Stimulated activated CD4-positive, alpha-beta T cell treated with anti-CD3 and anti-CD28 coated beads, Interleukin-15, amount 100 ng/mL, for 48 hours (primary cell): ENCODE results near the gene ACE.
"Not testable (repeated sequence)": the region's sequence is repeated elsewhere in the genome, so short reads cannot be mapped to it uniquely, and the experiment has no call there.

ENCODE experiments used
- DNase-seq, 2 donors: peaks; one replicate each; pipeline ENCODE4 v3.0.0-alpha.2; 2020; ENCODE audit warnings: low read depth in 2 of 2

The ACE gene

DNA sequence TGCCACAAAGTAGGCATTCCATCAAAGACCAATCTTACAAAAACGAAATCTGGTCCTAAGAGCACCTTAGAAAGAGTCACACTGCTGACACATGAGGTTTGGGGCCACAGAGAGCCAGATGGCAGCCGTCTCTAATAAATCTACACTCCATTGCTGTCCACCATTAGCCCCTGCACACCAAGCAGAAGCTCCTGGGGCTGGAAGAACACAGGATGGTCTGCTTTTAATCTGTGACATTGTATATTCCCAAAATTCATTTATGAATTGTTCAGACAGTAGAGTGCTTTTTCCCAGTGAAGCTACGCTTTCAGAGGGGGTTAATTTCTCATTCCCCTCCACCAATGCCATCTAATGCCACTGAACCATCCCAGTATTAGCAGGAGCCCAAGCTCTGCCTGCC is 32.4 kb upstream of the ACE start:
- no peak for DNase-seq

DNA sequence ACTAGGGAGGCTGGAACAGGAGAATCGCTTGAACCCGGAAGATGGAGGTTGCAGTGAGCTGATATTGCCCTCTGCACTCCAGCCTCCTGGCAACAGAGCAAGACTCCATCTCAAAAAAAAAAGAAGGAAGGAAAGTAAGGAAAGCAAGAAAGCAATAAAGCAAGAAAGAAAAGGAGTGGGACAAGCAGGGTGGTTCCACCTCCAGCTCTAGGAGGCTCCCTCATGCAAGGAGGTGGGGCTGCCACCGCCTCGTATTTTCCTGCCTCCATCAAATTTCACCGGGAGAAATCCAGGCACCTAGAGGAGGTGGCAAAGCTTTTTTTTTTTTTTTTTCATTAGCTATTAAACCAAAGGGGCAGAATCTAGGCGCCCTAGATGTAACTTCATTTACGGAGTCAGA is 31.8 kb upstream of the ACE start:
- no peak for DNase-seq

DNA sequence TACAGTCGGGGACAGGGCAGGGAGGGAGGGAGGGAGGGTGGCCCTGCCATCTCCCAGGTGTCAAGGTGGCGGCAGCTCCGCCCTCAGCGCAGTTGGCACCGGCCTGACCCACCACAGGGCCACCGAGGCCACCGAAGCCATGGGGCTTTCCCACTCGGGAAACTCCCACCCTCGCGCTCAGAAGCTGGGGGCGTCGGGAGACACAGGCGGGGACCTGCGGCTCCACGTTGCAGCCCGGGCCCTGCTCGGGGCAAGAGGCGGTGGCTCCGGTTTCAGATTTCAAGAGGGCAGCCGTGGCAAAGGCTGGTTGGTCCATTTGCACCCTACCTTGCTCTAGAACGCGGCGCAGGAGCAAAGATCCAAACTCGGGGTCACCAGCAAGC is 31.3 kb upstream of the ACE start:
- DNase-seq: no peak

DNA sequence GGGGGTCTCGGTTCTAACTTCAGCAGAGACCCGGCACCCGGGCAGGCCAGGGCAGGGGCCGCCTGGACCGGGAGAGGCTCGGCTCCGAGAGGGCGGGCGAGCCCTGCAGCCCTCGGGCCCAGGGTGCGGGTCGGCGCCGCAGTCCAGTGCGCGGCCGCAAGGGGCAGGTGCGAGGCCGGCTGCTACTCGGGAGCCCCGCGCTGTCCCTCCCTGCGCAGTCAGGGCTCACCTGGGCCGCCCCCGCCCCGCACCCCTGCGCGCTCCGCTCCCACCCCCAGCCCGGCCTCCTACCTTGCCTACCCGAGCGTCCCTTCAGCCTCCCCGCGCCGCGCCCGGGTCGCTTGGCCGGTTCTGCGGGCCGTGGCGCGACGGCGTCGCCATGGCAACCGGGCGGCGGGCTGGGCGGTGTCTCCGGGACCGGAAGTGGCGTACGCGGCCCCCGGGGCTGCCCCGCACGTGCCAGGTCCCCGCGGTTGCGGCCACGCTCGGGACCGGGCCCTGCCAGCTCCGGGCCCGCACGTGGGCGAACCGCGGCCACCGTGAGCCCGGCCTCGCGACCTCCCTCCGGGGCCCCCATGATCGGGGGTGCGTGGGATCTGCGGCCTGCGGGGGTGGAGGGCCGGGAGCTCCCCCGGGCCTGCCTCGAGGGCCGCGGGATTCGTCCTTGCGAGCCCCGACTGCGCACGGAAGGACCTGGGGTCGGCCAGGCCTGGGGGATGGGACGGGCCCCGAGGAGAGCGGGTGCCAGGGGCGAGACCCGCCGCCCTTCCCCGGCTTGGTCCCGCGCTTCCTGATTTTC is 30.7 kb upstream of the ACE start, which contains the start of gene CYB561:
CYB561 (minus strand) TSS at position 353 of the 799 bp plus-strand sequence. CDS start 8,759 bp downstream, outside the sequence.
- DNase-seq: peak; percentile 40 to 60

DNA sequence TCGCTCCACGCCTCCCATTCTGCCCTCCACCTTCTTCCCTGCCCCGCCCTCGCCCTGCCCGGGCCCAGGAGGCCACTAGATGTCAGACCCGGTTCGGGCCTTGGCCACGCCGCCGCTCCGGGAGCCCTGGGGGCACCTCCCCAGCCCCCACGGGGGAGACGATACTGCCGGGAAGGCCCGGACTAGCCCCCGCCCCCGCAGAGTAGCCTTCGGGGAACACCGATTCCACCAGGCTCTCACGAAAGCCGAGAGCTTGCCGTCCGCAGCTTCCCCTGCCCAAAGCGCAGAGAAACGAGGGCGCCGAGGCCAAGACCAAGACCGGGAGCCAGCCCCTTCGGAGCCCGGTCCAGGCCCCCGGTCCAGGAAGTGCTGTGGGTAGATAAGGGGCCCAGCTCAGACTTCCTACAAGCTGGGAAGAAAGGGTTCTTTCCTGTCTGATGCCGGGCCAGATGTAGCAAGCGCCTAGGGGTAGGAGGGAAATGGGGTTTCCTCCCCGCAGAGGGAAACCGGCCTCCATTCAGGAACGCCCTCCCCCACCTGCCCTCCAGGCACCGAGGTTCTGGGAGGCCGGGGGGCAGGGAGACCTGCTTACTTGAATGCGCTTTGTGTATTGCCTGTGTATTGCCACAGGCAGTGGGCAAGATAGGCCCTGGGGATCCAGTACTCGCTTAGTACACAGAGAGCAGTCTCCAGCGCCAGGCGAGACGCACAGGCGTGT is 29.9 kb upstream of the ACE start:
- peak in 1 of 2 donors; percentile 27 for DNase-seq

DNA sequence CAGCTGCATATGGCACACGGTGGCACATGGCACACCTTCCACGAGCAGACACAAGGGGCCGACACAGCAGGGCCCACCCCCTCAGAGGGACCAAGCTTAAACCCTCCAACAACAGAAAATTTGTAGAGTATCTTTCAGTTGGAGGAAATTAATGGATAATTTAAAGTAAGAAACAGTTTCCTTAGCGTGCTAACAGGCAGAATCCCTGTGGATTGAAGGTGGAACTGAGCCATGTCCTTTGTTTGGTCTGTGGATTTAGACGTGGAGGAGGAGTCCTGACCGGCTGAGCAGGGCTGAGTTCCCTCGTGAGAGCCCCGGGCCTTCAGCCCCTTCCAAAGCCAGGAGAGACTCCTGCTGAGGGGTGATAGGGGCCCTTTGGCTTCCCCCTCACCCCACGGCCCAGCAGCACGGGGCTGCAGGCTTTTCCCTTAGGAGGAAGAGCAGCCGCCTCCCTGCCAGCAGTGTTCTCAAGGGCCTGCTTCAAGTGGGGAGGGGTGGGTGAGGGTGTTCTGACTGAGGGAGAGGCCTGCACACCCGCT is 29.3 kb upstream of the ACE start:
- no peak for DNase-seq

DNA sequence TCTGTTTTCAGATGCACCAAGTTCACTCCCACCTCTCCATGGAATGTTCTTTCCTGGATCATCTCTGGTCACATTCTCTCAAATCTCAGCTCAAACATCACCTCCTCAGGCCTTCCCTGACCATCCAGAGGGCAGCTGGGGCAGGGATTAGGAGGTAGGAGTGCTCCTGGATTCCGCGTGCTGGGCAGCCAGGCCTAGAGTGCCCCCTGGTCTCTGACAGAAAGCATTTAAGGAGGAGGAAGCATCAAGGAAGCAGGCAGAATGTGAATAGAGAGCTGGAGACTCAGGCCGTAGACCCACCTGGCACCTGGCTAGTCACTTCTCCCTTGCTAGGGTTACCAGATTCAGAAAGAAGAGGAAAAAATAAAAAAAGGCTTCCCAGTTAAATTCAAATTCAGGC is 28.2 kb upstream of the ACE start:
- DNase-seq: no peak

DNA sequence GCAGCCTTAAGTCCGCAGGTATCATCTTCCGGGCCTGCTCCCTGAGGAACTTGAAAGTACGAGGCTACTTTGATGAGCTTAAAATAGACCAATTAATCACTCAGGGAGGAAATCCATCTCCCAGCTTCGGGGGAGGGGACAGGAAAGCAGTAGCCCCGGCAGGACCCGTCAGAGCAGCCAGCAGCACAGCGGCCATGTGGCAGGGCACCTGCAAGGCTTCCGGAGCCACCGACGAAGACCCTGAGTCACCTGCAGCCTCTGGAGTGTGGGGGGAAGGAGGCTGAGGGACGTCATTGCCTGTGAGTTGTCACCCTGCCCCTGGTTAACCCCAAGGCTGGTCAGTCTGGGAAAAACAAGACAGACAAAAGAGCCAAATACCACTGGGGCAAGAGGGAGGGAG is 26.3 kb upstream of the ACE start:
- DNase-seq: no peak

DNA sequence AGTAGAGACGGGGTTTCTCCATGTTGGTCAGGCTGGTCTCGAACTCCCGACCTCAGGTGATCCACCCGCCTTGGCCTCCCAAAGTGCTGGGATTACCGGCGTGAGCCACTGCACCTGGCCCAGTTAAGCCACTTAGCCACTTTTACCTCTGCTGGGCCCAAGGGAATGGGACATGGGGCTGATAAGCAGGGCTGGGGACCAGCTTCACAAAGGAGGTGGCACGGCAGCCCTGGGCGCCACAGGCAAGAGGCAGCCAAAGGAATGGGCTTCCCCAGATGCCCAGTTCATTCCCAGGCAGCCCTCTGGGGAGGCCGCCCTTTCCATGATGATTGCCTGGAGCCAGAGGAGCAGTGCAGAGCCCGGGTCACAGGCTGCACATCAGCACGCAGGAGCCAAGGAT is 25.7 kb upstream of the ACE start:
- no peak for DNase-seq

DNA sequence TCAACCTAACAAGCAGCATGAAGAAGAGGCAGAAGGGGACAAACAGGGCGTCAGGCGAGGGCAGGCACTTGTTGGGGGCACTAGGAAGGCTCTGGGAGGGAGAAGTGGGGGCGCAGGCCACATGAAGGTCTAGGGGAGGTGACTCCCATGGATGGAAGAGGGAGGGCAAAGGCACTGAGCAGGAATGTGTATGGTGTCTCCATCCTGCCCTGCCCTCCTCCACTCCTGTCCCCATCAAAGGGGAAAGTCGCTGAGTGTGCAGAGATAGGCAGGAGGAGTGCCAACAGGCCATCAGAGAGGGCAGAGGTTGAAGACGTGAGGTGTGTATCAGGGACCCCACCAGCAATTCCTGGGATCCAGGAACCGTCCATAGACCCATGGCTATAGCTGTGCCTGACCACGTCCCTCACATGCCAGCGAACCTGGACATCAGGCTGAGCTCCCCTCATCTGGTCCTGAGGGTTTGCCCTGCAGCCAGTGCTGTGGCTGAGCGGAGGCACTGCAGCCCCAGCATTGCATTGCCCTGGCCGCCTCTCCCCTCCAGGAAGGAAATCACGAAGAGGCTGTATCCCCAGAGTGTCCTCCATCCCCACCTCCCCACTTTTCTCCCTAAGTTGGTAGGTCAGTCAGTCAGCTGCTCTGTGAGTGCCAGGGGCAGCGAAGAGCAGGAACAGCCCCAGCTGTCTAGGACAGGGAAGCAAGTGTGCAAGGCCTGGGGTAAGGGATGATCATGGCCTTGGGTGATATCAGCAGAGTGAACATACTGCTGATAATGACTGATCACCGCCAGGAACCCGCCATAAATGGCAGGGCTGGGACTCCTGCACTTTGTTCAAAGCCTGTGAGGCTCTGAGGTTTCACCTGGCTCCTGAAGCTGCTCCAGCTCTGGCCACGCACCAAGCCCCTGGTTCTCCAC is 24.6 kb upstream of the ACE start:
- no peak for DNase-seq

DNA sequence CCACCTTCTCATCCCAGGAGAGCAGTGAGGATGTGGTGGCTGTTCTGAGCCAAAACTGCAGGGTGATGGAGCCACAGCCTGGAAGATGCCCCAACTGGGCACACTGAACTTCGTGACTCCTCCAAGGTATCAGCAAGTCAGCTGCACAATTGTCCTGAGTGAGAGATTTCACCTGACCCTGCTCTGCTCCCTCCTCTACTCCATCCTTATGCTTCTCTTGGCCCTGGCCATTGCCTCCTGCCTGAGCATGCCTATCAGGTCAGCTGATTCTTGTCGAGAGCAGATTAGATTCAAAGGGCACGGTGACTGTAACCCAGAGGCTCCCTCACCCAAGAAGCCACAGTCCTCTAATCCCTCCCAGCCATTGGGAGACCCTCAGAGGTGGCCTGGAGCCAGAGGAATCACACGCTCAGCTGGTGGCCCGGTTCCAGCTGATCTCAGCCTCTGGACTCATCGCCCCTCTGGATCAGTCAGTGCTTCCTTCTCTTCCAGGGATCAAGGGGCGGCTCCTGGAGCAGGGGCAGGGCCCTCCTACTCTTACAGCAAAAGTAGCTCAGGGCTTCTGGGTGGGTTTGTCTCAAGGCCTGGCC is 23.8 kb upstream of the ACE start:
- no peak for DNase-seq

DNA sequence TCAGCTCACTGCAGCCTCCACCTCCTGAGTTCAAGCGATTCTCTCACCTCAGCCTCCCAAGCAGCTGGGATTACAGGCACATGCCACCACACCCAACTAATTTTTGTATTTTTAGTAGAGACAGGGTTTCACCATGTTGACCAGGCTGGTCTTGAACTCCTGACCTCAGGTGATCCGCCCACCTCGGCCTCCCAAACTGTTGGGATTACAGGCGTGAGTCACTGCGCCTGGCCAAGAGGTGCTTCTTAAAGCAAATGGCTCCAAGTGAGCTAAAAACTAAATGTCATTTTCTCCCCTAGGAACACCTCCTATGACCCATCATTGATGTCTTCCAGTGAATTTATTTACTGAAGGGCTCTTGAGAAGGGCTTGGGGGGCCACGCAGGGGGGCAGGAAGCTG is 22.5 kb upstream of the ACE start:
- DNase-seq: not testable (repeated sequence)

DNA sequence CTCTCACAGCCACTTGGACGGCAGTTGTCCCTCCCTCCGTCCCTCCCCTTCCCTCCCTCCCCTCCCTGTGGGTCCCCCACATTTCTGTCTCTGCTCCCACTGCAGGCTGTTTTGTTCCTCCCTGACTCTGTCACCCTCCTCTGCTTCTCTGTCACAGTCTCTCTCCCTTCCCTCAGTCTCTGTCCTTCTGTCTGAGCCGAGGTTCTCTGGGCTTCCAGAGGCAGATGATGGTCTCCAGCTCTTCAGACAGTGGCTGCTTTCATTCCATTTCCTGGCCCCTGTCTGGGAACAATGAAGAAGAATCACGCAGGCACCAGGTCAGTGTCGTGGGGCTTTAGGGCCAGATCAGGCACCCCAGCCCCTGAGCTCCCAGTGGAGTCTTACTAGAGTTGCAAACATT is 21.9 kb upstream of the ACE start:
- no peak for DNase-seq

DNA sequence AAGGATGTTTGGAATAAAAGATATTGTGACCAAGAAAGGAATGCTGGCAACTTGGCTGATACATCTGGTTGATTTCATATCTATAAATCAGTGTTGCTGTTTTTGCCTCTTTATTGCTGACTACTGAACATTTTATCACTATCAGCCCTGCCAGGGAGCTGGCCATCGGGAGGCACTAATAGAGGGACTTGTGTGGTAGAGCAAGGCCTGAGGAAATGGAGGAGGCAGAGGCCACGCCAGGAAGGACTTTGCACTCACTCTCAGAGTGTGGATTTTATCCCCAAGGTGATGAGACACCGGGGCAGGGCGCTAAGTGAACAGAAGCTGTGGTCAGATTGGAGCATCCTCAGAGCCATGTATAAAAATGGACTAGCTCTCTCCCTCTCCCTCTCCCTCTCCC is 21.4 kb upstream of the ACE start:
- DNase-seq: no peak

DNA sequence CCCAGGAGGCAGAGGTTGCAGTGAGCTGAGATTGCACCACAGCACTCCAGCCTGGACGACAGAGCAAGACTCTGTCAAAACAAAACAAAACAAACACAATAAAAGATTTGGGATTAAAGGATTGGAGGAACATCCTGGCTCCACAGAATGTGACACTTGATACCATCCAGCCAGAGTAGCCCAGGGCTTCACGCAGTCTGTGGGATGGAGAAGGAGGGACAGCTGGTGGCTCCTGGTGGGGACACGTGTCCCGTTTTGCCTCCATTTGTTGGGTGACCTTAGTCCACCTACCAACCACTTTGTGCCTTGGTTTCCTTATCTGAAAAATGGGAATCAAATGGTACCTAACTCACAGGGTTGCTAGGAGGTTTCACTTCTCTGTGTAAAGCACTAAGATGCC is 18.4 kb upstream of the ACE start:
- no peak for DNase-seq

DNA sequence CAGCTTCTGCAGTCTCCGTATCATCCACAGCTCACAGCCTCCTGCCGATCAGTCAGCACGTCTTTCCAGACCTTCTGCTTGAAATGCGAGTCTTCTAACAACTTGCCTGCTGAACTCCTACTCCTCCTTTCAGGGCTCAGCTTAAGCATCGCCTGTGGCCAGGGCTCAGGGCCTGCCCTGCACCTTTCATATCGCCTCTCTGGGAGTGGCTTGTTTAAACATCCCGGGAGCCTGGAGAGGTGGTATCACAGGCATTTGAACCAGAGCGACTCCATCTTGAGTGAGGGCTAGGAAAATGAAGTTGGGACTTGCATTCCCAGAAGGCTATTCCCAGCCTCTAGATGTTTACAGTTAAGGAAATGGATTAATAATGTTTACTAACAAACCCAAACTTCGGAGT is 16.8 kb upstream of the ACE start:
- no peak for DNase-seq

DNA sequence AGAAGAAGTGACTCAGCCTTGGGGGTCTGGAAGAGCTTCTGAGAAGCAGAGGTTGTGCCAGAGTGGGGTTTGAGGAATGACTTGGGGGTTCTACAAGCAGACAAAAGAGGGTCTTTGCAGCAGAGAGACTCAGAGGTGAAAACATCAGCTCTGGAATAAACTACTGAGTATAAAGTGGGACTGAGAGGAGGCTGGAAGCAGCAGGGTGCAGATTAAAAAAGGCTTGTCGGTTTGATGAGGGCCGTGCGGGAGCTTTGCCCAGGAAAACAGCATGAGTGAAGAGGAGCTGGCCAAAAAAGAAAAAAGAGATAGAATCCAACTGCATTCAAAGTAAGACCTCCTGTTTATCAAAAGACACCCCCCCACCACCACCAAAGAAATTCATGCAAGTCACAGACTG is 13.1 kb upstream of the ACE start:
- DNase-seq: no peak

DNA sequence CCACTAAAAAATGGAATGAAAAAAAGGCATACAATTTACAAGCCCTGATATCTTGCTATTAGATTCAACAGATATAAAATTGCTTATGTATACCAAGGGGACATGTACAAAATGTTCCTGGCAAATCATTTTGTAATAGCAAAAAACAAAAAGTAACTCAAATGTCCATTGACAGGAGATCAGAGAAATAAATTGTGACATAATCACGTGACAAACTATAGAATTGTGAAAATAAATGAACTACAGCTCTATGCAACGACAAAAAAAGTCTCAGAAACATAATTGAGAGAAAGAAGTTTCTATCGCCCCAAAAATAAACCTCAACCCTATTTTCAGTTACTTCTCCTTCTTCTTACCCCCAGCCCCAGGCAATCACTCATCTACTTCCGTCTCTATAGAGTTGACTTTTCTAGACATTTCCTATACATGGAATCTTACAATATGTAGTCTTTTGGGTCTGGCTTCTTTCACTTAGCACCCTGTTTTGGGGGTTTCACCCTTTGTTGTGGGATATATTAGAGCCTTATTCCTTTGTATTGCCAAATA is 12.1 kb upstream of the ACE start:
- DNase-seq: no peak

DNA sequence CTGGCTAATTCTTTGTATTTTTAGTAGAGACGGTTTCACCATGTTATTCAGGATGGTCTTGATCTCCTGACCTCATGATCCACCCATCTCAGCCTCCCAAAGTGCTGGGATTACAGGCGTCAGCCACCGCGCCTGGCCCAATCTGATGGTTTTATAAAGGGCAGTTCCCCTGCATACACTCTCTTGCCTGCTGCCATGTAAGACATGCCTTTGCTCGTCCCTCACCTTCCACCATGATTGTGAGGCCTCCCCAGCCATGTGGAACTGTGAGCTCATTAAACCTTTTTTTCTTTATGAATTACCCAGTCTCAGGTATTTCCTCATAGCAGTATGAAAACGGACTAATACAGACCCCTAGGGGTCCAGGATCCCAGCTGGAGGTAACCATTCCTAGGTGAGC is 8.8 kb upstream of the ACE start:
- not testable (repeated sequence) for DNase-seq

DNA sequence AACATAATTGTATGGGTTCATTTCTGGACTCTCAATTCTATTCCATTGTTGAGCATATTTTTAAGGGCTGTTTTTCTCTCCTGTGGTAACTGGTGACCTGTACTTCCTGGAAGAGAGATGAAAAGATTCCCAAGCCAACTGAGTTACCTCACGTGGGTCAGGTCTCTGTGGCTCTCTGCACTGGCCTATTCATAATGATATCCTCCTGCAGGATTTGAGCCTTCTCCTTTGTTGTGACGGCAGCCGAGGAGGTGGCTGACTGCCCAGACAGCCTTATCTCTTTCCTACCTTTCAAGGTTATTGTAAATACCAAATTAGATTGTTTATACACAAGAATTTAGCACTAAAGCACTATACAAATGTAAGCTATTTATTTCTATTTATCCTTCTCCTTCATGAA is 2.7 kb upstream of the ACE start:
- no peak for DNase-seq
